ENCODE measurements around the gene UGT2B15.

DNA sequence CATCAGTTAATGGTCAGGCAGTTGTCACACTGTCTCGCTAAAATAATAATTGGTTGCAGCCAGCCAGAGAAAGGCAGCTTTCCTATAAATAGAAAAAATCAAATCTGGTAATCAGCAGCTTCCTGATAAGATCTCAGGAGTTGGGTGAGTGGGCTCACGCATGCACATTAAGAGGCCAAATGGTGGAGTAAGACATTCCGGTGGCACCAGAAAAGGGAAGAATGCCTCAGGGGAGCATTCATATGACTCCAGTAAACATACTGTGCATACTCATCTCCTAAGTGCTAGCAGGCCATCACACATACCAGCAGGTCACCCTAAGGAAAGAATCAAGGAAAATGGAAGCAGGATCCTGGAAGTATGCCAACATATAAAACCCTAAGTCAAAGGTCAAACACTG, 40.1 kb downstream of the UGT2B15 start:
- TF ChIP-seq, protein P1, sequence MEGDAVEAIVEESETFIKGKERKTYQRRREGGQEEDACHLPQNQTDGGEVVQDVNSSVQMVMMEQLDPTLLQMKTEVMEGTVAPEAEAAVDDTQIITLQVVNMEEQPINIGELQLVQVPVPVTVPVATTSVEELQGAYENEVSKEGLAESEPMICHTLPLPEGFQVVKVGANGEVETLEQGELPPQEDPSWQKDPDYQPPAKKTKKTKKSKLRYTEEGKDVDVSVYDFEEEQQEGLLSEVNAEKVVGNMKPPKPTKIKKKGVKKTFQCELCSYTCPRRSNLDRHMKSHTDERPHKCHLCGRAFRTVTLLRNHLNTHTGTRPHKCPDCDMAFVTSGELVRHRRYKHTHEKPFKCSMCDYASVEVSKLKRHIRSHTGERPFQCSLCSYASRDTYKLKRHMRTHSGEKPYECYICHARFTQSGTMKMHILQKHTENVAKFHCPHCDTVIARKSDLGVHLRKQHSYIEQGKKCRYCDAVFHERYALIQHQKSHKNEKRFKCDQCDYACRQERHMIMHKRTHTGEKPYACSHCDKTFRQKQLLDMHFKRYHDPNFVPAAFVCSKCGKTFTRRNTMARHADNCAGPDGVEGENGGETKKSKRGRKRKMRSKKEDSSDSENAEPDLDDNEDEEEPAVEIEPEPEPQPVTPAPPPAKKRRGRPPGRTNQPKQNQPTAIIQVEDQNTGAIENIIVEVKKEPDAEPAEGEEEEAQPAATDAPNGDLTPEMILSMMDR (conservative IDR thresholded peaks at IDR 0.05 in 1 of 2, IDR thresholded peaks at IDR 0.05 in 1 of 2; ENCODE audit: low read depth in 1 of 2, low read length in 2 of 2): no peak
- no peak for TF ChIP-seq EZH2 (IDR thresholded peaks at IDR 0.05; ENCODE audit: low read length, missing control alignments)
